Testis (tissue), 2 donors: ENCODE measurements around the gene CCBE1.
"Not testable (repeated sequence)": the region's sequence is repeated elsewhere in the genome, so short reads cannot be mapped to it uniquely, and the experiment has no call there.

Experiments used
- CTCF ChIP-seq, 3 experiments: fragments of 450-650 bp in 2 of 3; fragments of 200-600 bp in 1 of 3; sonication (generic) in 1 of 3; IDR thresholded peaks; one replicate each; pipeline ENCODE4 v1.5.1; 2016 to 2019; ENCODE audit warnings: antibody characterized with exemption in 3 of 3, mild to moderate bottlenecking in 2 of 3, moderate library complexity in 1 of 3
- POLR2A ChIP-seq: fragments of 450-650 bp; IDR thresholded peaks from one replicate; pipeline ENCODE4 v1.6.1; 2017; ENCODE audit warnings: antibody characterized with exemption, mild to moderate bottlenecking, moderate library complexity

DNA sequence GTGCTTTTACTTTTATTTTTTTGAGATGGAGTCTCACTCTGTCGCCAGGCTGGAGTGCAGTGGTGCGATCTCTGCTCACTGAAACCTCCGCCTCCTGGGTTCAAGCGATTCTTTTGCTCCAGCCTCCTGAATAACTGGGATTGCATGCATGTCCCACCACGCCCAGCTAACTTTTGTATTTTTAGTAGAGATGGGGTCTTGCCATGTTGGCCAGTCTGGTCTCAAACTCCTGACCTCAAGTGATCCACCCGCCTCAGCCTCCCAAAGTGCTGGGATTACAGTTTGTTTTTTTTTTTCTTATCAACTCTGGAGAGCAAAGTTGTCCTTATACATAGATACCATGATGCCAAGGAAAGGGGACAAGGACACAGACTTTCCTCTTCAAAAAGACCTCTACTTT lies 181.3 kb downstream of the CCBE1 start:
- TF ChIP-seq CTCF (IDR thresholded peaks at IDR 0.05); POLR2A: not testable (repeated sequence)
